CD4-positive, CD25-positive, alpha-beta regulatory T cell (primary cell): Measurements from ENCODE around the gene SLC19A2. TPM values are rescaled to one million over a fixed set of nuclear protein-coding genes. Genes with fewer than 3 reads are reported as not detected.
"Not testable (repeated sequence)": the region's sequence is repeated elsewhere in the genome, so short reads cannot be mapped to it uniquely, and the experiment has no call there.

ENCODE experiments used
- ATAC-seq, 2 donors: fragments of 150-1000 bp; cut with Tn5 transposase; one replicate each; pipeline ENCODE4 v1.10.0; 2021; ENCODE audit warnings: low read depth in 2 of 2, moderate number of reproducible peaks in 2 of 2, moderate library complexity in 1 of 2
- DNase-seq, 3 donors: peaks; one replicate each; pipeline versions ENCODE4 v3.0.0 to v3.0.0-alpha.2; 2012 to 2022; ENCODE audit warnings: mixed read lengths in 1 of 3
- H3K27ac ChIP-seq: one replicate; pipeline ENCODE4 v1.7.0; 2013; ENCODE audit warnings: mild to moderate bottlenecking, low read length; ENCODE audit not compliant: insufficient read depth, poor library complexity, severe bottlenecking
- H3K27me3 ChIP-seq: one replicate; pipeline ENCODE4 v1.7.0; 2013; ENCODE audit warnings: low read length; ENCODE audit not compliant: control insufficient read depth, insufficient read depth
- H3K36me3 ChIP-seq: one replicate; pipeline ENCODE4 v1.7.0; 2013; ENCODE audit warnings: mild to moderate bottlenecking, low read length, moderate library complexity; ENCODE audit not compliant: control insufficient read depth, insufficient read depth
- H3K4me1 ChIP-seq: 2 replicates; pipeline ENCODE4 v1.7.0; 2013; ENCODE audit warnings: mild to moderate bottlenecking, low read length; ENCODE audit not compliant: insufficient read depth, control insufficient read depth, poor library complexity, severe bottlenecking
- H3K4me3 ChIP-seq: one replicate; pipeline ENCODE4 v1.7.0; 2013; ENCODE audit warnings: low read depth, mild to moderate bottlenecking, low read length, moderate library complexity
- H3K9me3 ChIP-seq, 2 experiments: 1 replicate in 1 of 2; 2 replicates in 1 of 2; pipeline ENCODE4 v1.7.0; 2013; ENCODE audit warnings: low read length in 2 of 2, mild to moderate bottlenecking in 1 of 2, moderate library complexity in 1 of 2; ENCODE audit not compliant: control insufficient read depth in 2 of 2
- H3K27ac Mint-ChIP-seq, 3 donors: one replicate each; pipeline ENCODE4 v1.8.0; 2020 to 2022; ENCODE audit warnings: mild to moderate bottlenecking in 3 of 3, mixed read lengths in 3 of 3, moderate library complexity in 2 of 3
- H3K27me3 Mint-ChIP-seq: one replicate; pipeline ENCODE4 v1.8.0; 2022; ENCODE audit warnings: mild to moderate bottlenecking, mixed read lengths
- H3K36me3 Mint-ChIP-seq: one replicate; pipeline ENCODE4 v1.8.0; 2020; ENCODE audit warnings: mixed read lengths
- H3K4me1 Mint-ChIP-seq, 4 donors: one replicate each; pipeline ENCODE4 v1.8.0; 2020 to 2022; ENCODE audit warnings: mixed read lengths in 4 of 4, mild to moderate bottlenecking in 1 of 4
- H3K4me3 Mint-ChIP-seq, 4 donors: one replicate each; pipeline ENCODE4 v1.8.0; 2020 to 2022; ENCODE audit warnings: mild to moderate bottlenecking in 4 of 4, mixed read lengths in 4 of 4, moderate library complexity in 3 of 4
- H3K9me3 Mint-ChIP-seq, 7 donors: one replicate each; pipeline ENCODE4 v1.8.0; 2020 to 2022; ENCODE audit warnings: mixed read lengths in 7 of 7, mild to moderate bottlenecking in 3 of 7, moderate library complexity in 2 of 7
- polyA plus RNA-seq, 4 donors: library from polyadenylated mRNA; unstranded; fragments of 300-500 nt; fragmentation: Illumina TruSeq; gene quantifications; one replicate each; pipeline ENCODE4 v1.2.3, GENCODE V29; 2021
- total RNA-seq: library from RNA; stranded (reverse); gene quantifications from one replicate; pipeline ENCODE4 v1.2.3, GENCODE V29; 2022

SLC19A2 gene
- total and polyA plus RNA-seq, 5 donors from 2014 or later, result 0.48 to 4.3 (median 0.83) TPM

DNA sequence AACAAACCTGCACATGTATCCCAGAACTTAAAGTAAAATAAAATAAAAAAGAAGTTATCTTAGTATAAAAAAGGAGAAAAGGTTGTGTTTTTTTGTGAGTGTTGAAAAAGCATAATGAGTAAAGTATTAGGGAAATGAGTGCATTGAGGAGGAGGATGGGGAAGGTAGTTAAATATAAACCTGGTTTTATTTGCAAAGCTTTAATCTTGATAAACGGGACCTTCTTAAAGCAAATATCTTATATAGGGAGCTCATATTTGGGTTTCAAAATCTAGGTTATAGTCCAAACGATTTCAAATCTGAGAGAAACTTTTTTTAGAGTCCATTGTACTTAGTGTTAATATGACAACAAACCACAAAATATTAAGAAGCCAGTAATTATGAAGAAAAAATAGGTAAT, 21.7 kb upstream of the SLC19A2 start:
- Mint-ChIP-seq H3K4me1 (peaks cover 15 to 38% (median 26%) of the 10 kb centered on the region in 4 donors), H3K9me3 (peaks cover 0 to 4% (median 0%) of the 10 kb centered on the region in 7 donors), H3K27me3 (no peaks in the 10 kb centered on the region), H3K27ac (no peak overlapping the region), H3K4me3 (no peak overlapping the region), H3K36me3 (no peaks in the 10 kb centered on the region)
- DNase-seq (no peak), ATAC-seq (no peak)
- no peaks in the 10 kb centered on the region for H3K36me3 ChIP-seq
- no peak overlapping the region for H3K4me3 ChIP-seq
- no peaks in the 10 kb centered on the region for H3K9me3 ChIP-seq
- H3K4me1 ChIP-seq, result peaks cover 16% of the 10 kb centered on the region
- no peaks in the 10 kb centered on the region for H3K27me3 ChIP-seq
- no peak overlapping the region for H3K27ac ChIP-seq

- not testable (repeated sequence) for DNase-seq, H3K27ac ChIP-seq, H3K36me3 Mint-ChIP-seq, ATAC-seq, H3K27me3 Mint-ChIP-seq, H3K4me1 ChIP-seq, H3K4me3 ChIP-seq, H3K9me3 ChIP-seq, H3K27ac Mint-ChIP-seq, H3K4me3 Mint-ChIP-seq, H3K27me3 ChIP-seq, H3K9me3 Mint-ChIP-seq, H3K36me3 ChIP-seq
- peaks cover 8 to 24% (median 18%) of the 10 kb centered on the region in 4 donors for H3K4me1 Mint-ChIP-seq
These were observed 17.9 kb upstream of the SLC19A2 start for GRCh38 chr1:169503601-169504000.

DNA sequence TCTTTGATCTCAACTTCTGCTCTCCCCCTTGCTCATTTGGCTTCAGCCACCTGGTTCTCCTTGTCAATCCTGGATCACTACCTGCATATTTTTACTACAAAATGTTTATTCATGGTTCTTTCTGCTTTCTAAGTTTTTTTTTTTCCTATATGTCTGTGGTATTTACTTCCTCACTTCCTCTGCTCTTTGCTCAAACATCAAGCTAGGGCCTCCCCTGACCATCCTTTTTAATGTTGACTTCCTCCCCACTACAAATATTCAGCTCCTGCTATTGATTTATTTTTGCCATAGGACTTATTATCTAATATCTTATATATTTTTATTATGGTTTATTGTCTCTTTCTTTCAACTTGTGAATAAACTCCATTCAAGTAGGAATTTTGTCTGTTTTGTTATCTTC, 14.1 kb upstream of the SLC19A2 start:
- Mint-ChIP-seq H3K27ac (no peak overlapping the region), H3K4me3 (no peak overlapping the region), H3K9me3 (peaks cover 0 to 4% (median 0%) of the 10 kb centered on the region in 7 donors), H3K36me3 (peaks cover 8% of the 10 kb centered on the region), H3K4me1 (peaks cover 0 to 7% (median 5%) of the 10 kb centered on the region in 4 donors), H3K27me3 (no peaks in the 10 kb centered on the region)
- DNase-seq (no peak), ATAC-seq (no peak)
- H3K4me1 ChIP-seq, result no peaks in the 10 kb centered on the region
- H3K4me3 ChIP-seq, result no peak overlapping the region
- H3K27ac ChIP-seq, result no peak overlapping the region
- H3K27me3 ChIP-seq, result no peaks in the 10 kb centered on the region
- H3K36me3 ChIP-seq, result no peaks in the 10 kb centered on the region
- H3K9me3 ChIP-seq, result no peaks in the 10 kb centered on the region

- H3K4me1 ChIP-seq, result no peaks in the 10 kb centered on the region
- peaks cover under 1% of the 10 kb centered on the region for H3K27me3 ChIP-seq
- Mint-ChIP-seq H3K27me3 (no peaks in the 10 kb centered on the region), H3K9me3 (peaks cover 0 to 4% (median 0%) of the 10 kb centered on the region in 7 donors), H3K4me3 (no peak overlapping the region), H3K36me3 (peaks cover 8% of the 10 kb centered on the region), H3K27ac (no peak overlapping the region), H3K4me1 (peaks cover 5 to 7% (median 6%) of the 10 kb centered on the region in 4 donors)
- no peak for ATAC-seq
- no peaks in the 10 kb centered on the region for H3K9me3 ChIP-seq
- DNase-seq, result no peak
- no peak overlapping the region for H3K27ac ChIP-seq
- H3K4me3 ChIP-seq, result no peak overlapping the region
- no peaks in the 10 kb centered on the region for H3K36me3 ChIP-seq
These were observed 11.6 kb upstream of the SLC19A2 start for GRCh38 chr1:169497317-169497716.

- no peak overlapping the region for H3K27ac Mint-ChIP-seq
- H3K4me1 ChIP-seq, result no peaks in the 10 kb centered on the region
- H3K4me1 Mint-ChIP-seq, result peaks cover 5 to 7% (median 6%) of the 10 kb centered on the region in 4 donors
- H3K36me3 Mint-ChIP-seq, result peaks cover 8% of the 10 kb centered on the region
- no peak overlapping the region for H3K4me3 Mint-ChIP-seq
- H3K36me3 ChIP-seq, result no peaks in the 10 kb centered on the region
- H3K27me3 ChIP-seq, result peaks cover 2% of the 10 kb centered on the region
- H3K4me3 ChIP-seq, result no peak overlapping the region
- H3K27ac ChIP-seq, result no peak overlapping the region
- H3K9me3 Mint-ChIP-seq, result peaks cover 0 to 4% (median 0%) of the 10 kb centered on the region in 7 donors
- ATAC-seq, result no peak
- DNase-seq, result peak in 1 of 3 donors; percentile 21
- no peaks in the 10 kb centered on the region for H3K9me3 ChIP-seq
- no peaks in the 10 kb centered on the region for H3K27me3 Mint-ChIP-seq
These were observed 10.2 kb upstream of the SLC19A2 start for GRCh38 chr1:169495916-169496315.

- peaks cover 8% of the 10 kb centered on the region for H3K36me3 Mint-ChIP-seq
- H3K27ac Mint-ChIP-seq, result no peak overlapping the region
- peaks cover 2% of the 10 kb centered on the region for H3K27me3 ChIP-seq
- no peaks in the 10 kb centered on the region for H3K9me3 ChIP-seq
- ATAC-seq (no peak), DNase-seq (no peak)
- peaks cover 5 to 7% (median 6%) of the 10 kb centered on the region in 4 donors for H3K4me1 Mint-ChIP-seq
- no peaks in the 10 kb centered on the region for H3K36me3 ChIP-seq
- H3K27ac ChIP-seq, result no peak overlapping the region
- H3K27me3 Mint-ChIP-seq, result no peaks in the 10 kb centered on the region
- no peaks in the 10 kb centered on the region for H3K4me1 ChIP-seq
- H3K4me3 Mint-ChIP-seq, result no peak overlapping the region
- H3K4me3 ChIP-seq, result no peak overlapping the region
- H3K9me3 Mint-ChIP-seq, result peaks cover 0 to 4% (median 0%) of the 10 kb centered on the region in 7 donors
These were observed 9.5 kb upstream of the SLC19A2 start for GRCh38 chr1:169495046-169495775.

GRCh38 chr1:169494343-169494742, 8.6 kb upstream of the SLC19A2 start:
- H3K27me3 ChIP-seq, result peaks cover 2% of the 10 kb centered on the region
- H3K4me3 Mint-ChIP-seq, result no peak overlapping the region
- no peaks in the 10 kb centered on the region for H3K27me3 Mint-ChIP-seq
- H3K9me3 Mint-ChIP-seq, result peaks cover 0 to 4% (median 0%) of the 10 kb centered on the region in 7 donors
- ATAC-seq, result no peak
- no peaks in the 10 kb centered on the region for H3K9me3 ChIP-seq
- H3K27ac Mint-ChIP-seq, result no peak overlapping the region
- H3K4me1 ChIP-seq, result no peaks in the 10 kb centered on the region
- DNase-seq, result no peak
- H3K4me3 ChIP-seq, result no peak overlapping the region
- peaks cover 8% of the 10 kb centered on the region for H3K36me3 Mint-ChIP-seq
- H3K27ac ChIP-seq, result no peak overlapping the region
- H3K4me1 Mint-ChIP-seq, result peaks cover 1 to 7% (median 4%) of the 10 kb centered on the region in 4 donors
- no peaks in the 10 kb centered on the region for H3K36me3 ChIP-seq

GRCh38 chr1:169493251-169493650, 7.5 kb upstream of the SLC19A2 start:
- Mint-ChIP-seq H3K4me1 (peaks cover 2 to 7% (median 4%) of the 10 kb centered on the region in 4 donors), H3K36me3 (peaks cover 3% of the 10 kb centered on the region), H3K27ac (no peak overlapping the region), H3K9me3 (peaks cover 0 to 3% (median 0%) of the 10 kb centered on the region in 7 donors), H3K27me3 (no peaks in the 10 kb centered on the region), H3K4me3 (no peak overlapping the region)
- Histone ChIP-seq H3K27me3 (peaks cover 2% of the 10 kb centered on the region), H3K36me3 (no peaks in the 10 kb centered on the region), H3K4me3 (no peak overlapping the region), H3K9me3 (no peaks in the 10 kb centered on the region), H3K4me1 (no peaks in the 10 kb centered on the region), H3K27ac (no peak overlapping the region)
- DNase-seq (no peak), ATAC-seq (no peak)
